GM21526 (cell line): Measurements from ENCODE around the gene GJC2.
"Not testable (repeated sequence)": the region's sequence is repeated elsewhere in the genome, so short reads cannot be mapped to it uniquely, and the experiment has no call there.

Experiments used
- ATAC-seq: cut with Tn5 transposase; IDR thresholded peaks from one replicate; pipeline ENCODE4 v1.9.1; 2021; ENCODE audit warnings: moderate library complexity; ENCODE audit not compliant: unreplicated experiment, low FRiP score

Gene GJC2

DNA sequence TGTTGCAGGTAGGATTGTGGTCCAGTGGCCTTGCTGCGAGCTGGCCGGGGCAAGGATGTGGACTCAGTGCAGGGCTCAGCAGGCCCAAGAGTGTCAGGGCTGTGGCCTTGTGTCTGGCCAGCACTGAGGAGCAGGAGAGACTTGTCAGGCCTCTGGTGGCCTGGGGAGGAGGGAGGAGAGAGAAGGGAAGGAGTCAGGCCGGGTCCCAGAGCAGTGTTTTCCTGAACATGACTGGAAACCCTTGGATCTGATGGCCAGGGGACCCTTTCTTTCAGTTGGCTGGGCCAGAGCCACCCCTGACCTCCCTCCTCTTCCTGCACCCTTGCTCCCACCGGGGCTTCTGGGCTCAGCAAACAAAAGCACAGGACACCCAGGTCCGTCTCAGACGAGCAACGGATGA lies 20.9 kb downstream of the GJC2 start:
- ATAC-seq, result no peak

DNA sequence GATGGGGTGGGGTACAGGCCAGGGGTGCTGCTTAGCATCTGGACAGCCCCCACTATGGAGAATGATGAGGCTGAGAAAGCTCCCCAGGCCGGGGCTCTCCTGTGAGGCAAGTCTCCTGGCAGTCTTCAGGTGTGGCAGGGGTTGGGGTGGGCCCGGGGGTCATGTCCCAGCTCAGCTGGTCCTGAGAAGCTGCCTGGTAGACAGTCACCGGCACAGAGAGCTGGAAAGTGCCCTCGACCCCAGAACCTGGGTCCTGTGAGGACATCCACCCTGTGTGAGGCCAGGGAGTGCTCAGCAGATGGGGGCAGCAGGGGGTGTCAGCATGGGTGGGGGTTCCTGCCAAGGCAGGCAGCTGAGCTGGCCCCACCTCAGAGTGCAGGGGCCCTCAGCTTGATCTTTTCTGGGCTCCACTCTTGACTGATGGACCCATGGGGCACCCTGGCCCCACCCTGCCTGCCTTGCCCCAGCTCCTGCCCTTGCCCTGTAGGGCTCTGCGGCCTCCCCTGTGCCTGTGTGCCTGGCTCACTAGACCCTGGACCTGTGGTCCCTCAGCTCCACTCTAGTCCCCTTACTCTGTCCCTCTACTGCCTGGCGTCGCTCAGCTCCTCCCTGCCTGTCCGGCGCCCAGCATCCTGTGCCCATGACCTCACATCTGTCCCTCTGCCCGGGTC lies 21.6 kb downstream of the GJC2 start:
- ATAC-seq, result no peak

DNA sequence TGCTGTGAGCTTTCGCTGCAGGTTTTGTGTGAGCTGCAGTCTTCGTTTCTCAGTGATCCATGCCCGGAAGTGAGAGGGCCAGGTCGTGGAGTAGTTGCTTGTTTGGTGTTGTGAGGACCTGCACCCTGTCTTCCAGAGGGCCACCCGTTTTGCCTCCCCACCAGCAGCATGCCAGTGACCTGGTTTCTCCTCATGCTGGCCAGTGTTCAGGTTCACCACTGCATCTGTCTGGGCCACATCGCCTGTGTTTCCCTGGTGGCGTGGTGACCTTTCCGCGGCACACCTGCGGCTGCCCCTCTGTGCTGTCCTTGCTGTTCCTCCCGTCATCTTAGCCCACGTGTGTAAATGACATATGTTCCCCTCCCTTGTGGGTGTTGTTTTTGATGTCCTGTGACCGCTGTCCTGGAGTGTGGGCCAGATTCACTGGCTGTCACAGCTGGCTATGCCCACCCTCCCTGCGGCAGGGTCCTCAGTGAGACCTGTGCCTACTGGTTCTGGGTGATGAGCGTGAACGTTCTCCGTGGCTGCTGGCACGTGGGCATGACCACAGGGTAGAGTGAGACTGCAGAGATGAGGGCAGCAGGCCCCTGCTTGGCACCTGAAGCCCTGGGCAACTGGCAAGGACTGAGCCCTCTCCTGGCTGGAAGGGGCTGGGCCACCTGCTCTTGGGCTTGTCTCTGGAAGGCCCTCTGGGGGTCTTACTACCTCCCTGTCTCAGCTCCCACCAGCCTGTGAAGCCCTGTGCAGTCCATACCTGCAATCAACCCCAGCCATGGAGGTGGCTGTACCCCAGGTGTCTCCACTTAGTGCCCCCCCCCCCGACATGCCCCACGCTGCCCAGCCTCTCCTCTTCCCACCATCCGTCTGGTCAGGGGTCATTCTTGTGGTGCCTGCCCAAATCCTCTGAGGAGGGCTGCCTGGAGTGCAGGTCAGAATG lies 23.1 kb downstream of the GJC2 start:
- ATAC-seq, result no peak

DNA sequence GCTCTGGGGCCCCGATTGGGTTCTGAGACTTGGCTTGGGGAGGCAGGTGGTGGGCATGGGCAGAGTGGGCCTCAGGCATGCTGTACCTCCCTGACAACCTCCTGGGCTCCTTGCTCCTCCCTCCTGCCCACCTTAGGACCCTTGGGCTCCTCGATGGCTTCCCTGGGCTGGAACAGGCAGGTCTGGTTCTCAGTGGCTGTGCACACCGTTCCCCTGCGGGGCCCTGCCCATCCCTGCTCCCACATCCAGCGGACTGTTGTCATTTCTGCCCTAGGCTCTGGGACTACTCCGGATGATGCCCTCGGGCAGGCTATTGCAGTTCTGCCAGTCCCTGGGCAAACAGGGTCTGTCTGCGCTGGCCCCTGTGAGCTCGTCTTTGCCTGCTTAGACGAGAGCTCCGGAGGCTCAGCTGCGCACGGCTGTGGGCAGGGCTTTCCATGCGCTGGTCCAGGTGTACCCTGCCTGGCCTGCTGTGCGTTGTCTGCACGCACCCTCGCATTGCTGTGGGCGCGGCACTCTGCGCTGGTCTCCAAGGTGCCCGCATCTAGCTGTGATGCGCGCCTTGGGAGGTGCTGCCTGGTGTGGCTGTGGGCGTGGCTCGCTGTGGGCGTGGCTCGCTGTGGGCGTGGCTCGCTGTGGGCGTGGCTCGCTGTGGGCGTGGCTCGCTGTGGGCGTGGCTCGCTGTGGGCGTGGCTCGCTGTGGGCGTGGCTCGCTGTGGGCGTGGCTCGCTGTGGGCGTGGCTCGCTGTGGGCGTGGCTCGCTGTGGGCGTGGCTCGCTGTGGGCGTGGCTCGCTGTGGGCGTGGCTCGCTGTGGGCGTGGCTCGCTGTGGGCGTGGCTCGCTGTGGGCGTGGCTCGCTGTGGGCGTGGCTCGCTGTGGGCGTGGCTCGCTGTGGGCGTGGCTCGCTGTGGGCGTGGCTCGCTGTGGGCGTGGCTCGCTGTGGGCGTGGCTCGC lies 24.1 kb downstream of the GJC2 start:
- ATAC-seq, result not testable (repeated sequence)

DNA sequence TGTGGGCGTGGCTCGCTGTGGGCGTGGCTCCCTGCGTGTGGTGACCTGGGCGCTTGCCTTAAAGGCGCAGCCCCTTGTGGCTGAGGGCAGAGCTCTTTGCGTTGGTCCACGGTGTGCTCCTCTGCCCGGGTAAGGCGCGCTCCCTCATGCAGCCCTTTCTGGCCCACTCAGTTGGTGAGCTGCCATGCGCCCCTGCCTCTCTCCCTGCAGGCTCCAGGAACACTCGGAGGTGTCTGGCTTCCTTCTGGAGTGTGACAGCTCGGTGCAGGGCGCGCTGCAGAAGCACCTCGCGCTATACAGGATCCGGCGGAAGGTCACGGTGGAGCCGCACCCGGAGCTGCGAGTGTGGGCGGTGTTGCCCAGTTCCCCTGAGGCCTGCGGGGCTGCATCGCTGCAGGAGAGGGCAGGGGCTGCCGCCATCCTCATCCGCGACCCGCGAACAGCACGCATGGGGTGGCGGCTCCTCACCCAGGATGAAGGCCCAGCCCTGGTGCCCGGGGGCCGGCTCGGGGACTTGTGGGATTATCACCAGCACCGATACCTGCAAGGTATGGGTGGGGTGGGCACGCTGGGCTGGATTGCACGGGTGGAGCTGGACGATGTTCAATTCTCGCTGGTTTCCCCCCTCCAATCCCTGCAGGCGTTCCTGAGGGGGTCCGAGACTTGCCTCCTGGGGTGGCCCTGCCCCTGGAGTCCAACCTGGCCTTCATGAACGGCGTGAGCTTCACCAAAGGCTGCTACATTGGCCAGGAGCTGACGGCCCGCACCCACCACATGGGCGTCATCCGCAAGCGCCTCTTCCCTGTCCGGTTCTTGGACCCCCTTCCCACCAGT lies 25.0 kb downstream of the GJC2 start:
- ATAC-seq, result no peak

- no peak for ATAC-seq
Observed at GRCh38 chr1:228175316-228176023, 25.7 kb downstream of the GJC2 start.

DNA sequence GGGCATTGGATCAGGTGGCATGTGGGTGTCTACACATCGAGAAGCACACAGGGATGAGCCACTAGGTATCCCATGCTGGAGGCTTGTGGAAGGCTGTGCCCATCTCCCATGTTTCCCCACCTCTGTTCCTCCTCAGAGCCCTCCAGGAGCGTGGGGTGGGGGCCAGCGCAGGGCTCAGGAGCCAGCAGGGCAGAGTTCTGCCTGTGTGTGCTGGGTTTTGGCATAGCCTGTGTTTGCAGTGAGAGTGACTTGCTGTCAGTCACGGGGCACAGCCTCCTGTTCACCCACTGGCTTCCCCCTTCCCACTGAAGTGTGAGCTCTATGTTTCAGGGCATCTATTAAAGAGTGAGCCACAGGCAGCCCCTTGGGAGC lies 26.3 kb downstream of the GJC2 start:
- no peak for ATAC-seq

- no peak for ATAC-seq
Observed at GRCh38 chr1:228176461-228177182, 26.9 kb downstream of the GJC2 start.

DNA sequence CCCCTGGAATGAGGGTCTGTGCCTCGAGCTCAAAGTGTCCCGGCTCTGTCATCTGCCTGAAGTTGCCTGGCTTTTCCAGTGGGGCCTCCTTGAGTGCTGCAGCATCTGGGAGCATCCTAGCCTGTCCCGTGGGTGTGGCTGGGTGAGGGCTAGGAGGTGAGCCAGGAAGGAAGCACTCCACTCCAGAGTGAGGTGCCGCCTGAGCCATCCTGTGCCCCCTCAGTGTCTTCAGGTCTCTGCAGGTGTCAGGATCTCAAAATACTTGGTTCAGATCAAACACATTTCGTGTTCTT lies 27.4 kb downstream of the GJC2 start:
- no peak for ATAC-seq

DNA sequence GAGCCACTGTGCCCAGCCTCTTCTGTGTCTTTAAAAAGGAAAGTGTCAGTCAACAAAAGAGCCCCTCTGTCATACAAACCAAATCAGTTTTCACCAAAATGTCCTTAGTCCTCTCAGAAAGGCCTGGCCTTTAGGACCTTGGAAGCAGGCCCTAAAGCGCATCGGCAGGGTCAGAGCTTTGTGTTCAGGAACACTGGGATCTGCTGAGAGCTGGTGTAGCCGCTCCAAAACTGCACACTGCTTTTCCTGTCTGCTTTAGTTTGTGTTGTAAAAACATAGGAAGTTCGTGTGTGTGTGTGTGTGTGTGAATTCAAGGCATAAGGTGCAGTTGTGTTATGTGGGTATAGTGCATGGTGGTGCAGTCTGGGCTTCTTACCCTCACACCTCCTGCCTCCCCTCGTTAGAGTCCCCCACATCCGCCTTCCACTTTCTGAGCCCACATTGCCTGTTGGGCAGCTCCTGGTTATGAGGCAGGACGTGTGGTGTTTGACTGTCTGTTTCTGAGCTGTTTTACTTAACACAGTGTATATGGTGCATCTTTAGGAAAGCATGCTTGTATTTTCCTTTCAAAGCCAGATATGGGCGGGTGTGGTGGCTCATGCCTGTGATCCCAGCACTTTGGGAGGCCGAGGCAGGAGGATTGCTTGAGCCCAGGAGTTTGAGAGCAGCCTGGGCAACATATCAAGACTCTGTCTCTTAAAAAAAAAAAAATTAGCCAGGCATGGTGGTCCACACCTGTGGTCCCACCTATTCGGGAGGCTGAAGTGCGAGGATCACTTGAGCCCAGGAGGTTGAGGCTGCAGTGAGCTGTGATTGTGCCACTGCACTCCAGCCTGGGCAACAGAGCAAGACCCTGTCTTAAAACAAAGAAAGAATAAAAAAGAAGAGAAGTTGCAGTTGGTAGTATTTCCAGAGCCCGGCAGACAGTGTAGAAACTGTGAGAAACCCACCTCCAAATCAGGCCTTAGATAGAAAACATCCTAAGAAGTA lies 28.3 kb downstream of the GJC2 start:
- ATAC-seq, result no peak

- ATAC-seq, result no peak
Observed at GRCh38 chr1:228178737-228179684, 29.3 kb downstream of the GJC2 start.

DNA sequence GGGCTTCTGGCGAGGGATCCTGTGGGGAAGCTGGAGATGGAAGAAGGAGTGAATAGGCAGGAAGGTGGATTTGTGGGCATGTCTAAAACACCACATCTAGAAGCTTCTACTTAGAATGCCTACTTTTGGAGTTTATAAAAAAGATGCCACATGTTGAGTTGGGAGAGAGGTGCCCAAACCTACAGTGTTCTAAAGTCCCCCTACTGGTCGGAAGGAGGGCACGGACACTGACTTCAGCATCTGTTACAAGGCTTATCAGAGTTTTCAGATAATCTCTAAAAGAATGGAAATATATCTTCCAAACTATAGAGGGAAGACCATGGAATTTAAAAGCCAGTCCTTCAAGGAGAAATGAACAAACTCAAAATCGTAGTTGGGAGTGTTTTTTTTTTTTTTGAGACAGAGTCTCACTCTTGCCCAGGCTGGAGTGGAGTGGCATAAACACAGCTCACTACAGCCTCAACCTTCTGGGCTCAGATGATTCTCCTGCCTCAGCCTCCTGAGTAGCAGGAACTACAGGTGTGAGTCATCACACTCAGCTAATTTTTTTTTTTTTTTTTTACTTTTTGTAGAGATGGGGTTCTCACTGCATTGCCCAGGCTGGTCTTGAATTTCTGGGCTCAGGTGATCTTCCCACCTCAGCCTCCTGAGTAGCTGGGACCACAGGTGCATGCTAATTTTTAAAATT lies 30.7 kb downstream of the GJC2 start:
- ATAC-seq, result no peak

DNA sequence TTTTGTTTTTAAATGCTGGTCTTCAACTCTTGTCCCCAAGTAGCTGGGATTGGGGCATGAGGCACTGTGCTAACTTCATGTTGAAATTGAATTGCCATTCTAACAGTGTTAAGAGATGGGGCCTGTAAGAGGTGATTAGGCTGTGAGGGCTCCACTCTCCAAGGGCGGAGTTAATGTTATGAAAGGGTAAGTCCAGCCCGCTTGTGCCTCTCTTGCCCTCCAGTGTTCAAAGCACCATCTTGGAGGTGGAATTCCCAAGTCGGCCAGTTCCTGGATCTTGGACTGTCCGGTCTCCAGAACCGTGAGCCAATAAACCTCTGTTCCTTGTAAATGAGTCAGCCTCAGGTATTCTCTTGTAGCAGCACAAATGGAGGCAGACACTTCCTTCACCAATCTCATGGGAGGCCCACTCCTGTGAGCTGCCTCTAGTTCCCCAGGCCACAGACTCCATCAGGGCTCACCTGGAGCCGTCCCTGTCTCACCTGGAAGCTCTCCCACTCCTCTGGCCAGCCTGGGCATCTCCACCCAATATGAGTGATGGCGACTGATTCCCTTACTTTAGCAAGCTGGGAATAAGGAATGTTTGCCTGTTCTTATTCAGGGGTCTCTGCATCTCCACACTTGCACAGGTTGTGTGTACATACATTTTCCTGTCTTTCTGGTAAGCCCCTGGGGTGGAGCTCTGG lies 31.4 kb downstream of the GJC2 start:
- ATAC-seq, result no peak

- ATAC-seq, result no peak
Observed at GRCh38 chr1:228181645-228182034, 31.9 kb downstream of the GJC2 start.

DNA sequence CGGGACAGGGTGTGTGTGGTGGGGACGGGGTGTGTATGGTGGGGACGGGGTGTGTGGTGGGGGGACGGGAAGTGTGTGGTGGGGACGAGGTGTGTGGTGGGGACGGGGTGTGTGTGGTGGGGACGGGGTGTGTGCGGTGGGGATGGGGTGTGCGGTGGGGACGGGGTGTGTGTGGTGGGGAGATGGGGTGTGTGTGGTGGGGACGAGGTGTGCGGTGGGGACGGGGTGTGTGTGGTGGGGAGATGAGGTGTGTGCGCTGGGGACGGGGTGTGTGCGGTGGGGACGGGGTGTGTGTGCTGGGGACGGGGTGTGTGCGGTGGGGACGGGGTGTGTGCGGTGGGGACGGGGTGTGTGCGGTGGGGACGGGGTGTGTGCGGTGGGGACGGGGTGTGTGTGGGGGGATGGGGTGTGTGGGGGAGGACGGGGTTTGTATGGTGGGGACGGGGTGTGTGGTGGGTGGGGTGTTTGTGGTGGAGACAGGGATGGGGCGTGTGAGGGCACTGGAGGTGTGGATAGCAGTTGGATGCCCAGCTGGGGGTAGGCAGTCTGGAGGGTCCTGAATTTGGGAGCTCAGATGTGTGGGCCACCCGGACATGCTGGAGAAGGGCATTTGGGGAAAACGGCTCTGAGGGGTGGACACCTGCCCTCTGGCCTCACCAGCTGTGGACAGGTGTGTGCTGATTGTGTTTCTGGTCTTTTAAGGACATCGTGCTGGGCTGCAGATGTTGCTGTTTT lies 32.7 kb downstream of the GJC2 start:
- ATAC-seq, result no peak
